A549 (cell line): ENCODE data around the gene FOXO3.

Source experiments
- EP300 ChIP-seq, 2 experiments: fragments of >200 bp; sonication (Bioruptor Twin); formaldehyde crosslinking; IDR thresholded peaks; 2 replicates in 1 of 2; 3 replicates in 1 of 2; pipeline ENCODE4 v1.6.1; 2016 to 2017
- FOXS1 ChIP-seq: fragments of 250-450 bp; sonication (Bioruptor Pico); IDR thresholded peaks from 2 replicates; pipeline ENCODE4 v1.5.0; 2020; ENCODE audit warnings: mild to moderate bottlenecking, moderate library complexity
- KDM5A ChIP-seq: fragments of 200-600 bp; sonication (generic); IDR thresholded peaks from 2 replicates; pipeline ENCODE4 v1.6.1; 2016; ENCODE audit warnings: antibody characterized with exemption, mild to moderate bottlenecking
- POLR2A ChIP-seq: IDR thresholded peaks from 2 replicates; pipeline ENCODE4 v1.6.1; 2012; ENCODE audit warnings: mild to moderate bottlenecking, low read length
- RFX5 ChIP-seq: fragments of 450-650 bp; IDR thresholded peaks from 2 replicates; pipeline ENCODE4 v1.7.1; 2014; ENCODE audit warnings: antibody characterized with exemption, mild to moderate bottlenecking, moderate library complexity
- TP53 ChIP-seq: fragments of 250-450 bp; sonication (Bioruptor Pico); IDR thresholded peaks from 2 replicates; pipeline ENCODE4 v1.5.0; 2021; ENCODE audit warnings: mild to moderate bottlenecking, moderate library complexity
- USF2 ChIP-seq: fragments of 450-650 bp; IDR thresholded peaks from 2 replicates; pipeline ENCODE4 v1.6.1; 2014; ENCODE audit warnings: antibody characterized with exemption
- ZNF302 ChIP-seq: fragments of 250-450 bp; sonication (Bioruptor Pico); IDR thresholded peaks from 2 replicates; pipeline ENCODE4 v1.9.0; 2021; ENCODE audit warnings: inconsistent platforms, mild to moderate bottlenecking, moderate library complexity
- TF ChIP-seq, protein P1 (sequence below): fragments of >200 bp; sonication (Bioruptor Twin); formaldehyde crosslinking; IDR thresholded peaks from 3 replicates; pipeline ENCODE4 v1.5.1; 2016

GRCh38 chr6:108544606-108545005 is 16.1 kb upstream of the FOXO3 start:
- TF ChIP-seq, protein P1, sequence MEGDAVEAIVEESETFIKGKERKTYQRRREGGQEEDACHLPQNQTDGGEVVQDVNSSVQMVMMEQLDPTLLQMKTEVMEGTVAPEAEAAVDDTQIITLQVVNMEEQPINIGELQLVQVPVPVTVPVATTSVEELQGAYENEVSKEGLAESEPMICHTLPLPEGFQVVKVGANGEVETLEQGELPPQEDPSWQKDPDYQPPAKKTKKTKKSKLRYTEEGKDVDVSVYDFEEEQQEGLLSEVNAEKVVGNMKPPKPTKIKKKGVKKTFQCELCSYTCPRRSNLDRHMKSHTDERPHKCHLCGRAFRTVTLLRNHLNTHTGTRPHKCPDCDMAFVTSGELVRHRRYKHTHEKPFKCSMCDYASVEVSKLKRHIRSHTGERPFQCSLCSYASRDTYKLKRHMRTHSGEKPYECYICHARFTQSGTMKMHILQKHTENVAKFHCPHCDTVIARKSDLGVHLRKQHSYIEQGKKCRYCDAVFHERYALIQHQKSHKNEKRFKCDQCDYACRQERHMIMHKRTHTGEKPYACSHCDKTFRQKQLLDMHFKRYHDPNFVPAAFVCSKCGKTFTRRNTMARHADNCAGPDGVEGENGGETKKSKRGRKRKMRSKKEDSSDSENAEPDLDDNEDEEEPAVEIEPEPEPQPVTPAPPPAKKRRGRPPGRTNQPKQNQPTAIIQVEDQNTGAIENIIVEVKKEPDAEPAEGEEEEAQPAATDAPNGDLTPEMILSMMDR: no peak
- TF ChIP-seq RFX5 (no peak), EP300 (IDR thresholded peaks at IDR 0.05) (no peak), TP53 (CRISPR knock-in tag) (no peak), ZNF302 (CRISPR knock-in tag) (no peak), USF2 (no peak), FOXS1 (no peak), KDM5A (no peak), POLR2A (no peak)
